Body of pancreas (tissue), 4 donors: ENCODE data around the gene MARK4. TPM values are rescaled to one million over a fixed set of nuclear protein-coding genes. Genes with fewer than 3 reads are reported as not detected.
"Not testable (repeated sequence)": the region's sequence is repeated elsewhere in the genome, so short reads cannot be mapped to it uniquely, and the experiment has no call there.

Experiments used
- ATAC-seq: fragments of 150-250 bp; one replicate; pipeline ENCODE4 v1.9.1; 2016
- DNase-seq, 4 donors: peaks; one replicate each; pipeline ENCODE4 v3.0.0-alpha.2; 2019
- H3K27ac ChIP-seq, 4 donors: fragments of 200-600 bp; sonication (generic); 1 replicate in 3 of 4; 2 replicates in 1 of 4; pipeline versions ENCODE4 v1.5.1 to v1.6.1; 2016 to 2019; ENCODE audit warnings: mild to moderate bottlenecking in 1 of 4, mixed read lengths in 1 of 4, moderate library complexity in 1 of 4
- H3K27me3 ChIP-seq, 2 donors: fragments of 200-600 bp; sonication (generic); one replicate each; pipeline ENCODE4 v1.6.0; 2016; ENCODE audit warnings: mild to moderate bottlenecking in 1 of 2
- H3K36me3 ChIP-seq, 2 donors: fragments of 200-600 bp; sonication (generic); replicated peaks in 1 of 2; 2 replicates each; pipeline ENCODE4 v1.5.1; 2016; ENCODE audit warnings: low read depth in 2 of 2; ENCODE audit not compliant: insufficient read depth in 1 of 2
- H3K4me1 ChIP-seq: fragments of 200-600 bp; sonication (generic); one replicate; pipeline ENCODE4 v1.6.0; 2016
- H3K4me3 ChIP-seq, 2 donors: fragments of 200-600 bp; sonication (generic); 1 replicate in 1 of 2; 2 replicates in 1 of 2; pipeline ENCODE4 v1.5.1; 2016 to 2019
- H3K9me3 ChIP-seq, 3 donors: fragments of 200-600 bp; sonication (generic); 1 replicate in 2 of 3; 2 replicates in 1 of 3; pipeline ENCODE4 v1.5.1; 2016
- CTCF ChIP-seq, 7 experiments: fragments of 450-650 bp in 4 of 7; fragments of 200-600 bp in 3 of 7; sonication (generic) in 3 of 7; IDR thresholded peaks; one replicate each; pipeline ENCODE4 v1.5.1; 2016 to 2019; ENCODE audit warnings: antibody characterized with exemption in 7 of 7
- POLR2A ChIP-seq, 3 donors: fragments of 450-650 bp; IDR thresholded peaks; one replicate each; pipeline ENCODE4 v1.6.1; 2016; ENCODE audit warnings: antibody characterized with exemption in 3 of 3, mild to moderate bottlenecking in 2 of 3
- WGBS, 2 donors: methylation state at CpG; one replicate each; pipeline ENCODE4 v1.1.5; 2017; 5-methylcytosine and 5-hydroxymethylcytosine counted together
- intact Hi-C: fragments of 100-400 bp; cut with DNase I; formaldehyde crosslinking; loops from one replicate; pipeline ENCODE4 v1.15.1; 2023
- total RNA-seq, 2 donors: library from RNA; depleted of rRNA; stranded (reverse); fragments of >200 nt; gene quantifications; one replicate each; pipeline ENCODE4 v1.1.0, GENCODE V29; 2016

MARK4 gene
- total RNA-seq, 2 donors from 2014 or later: 9.2 to 12.5 TPM

GRCh38 chr19:45224645-45225044 is 26.4 kb upstream of the MARK4 start:
- H3K27me3 ChIP-seq: no peaks in the 10 kb centered on the region
- intact Hi-C loops: no loop called here

GRCh38 chr19:45229056-45229455 is 22.0 kb upstream of the MARK4 start:
- H3K27ac ChIP-seq, ATAC-seq, H3K4me3 ChIP-seq, H3K27me3 ChIP-seq, H3K9me3 ChIP-seq, intact Hi-C loops, H3K4me1 ChIP-seq, DNase-seq, H3K36me3 ChIP-seq: not testable (repeated sequence)
- 77 to 87% methylated on average over 2 of the region's 2 CpGs for WGBS, 2 donors

More at GRCh38 chr19:45224645-45225044, 26.4 kb upstream of the MARK4 start:
- H3K36me3 ChIP-seq: no peaks in the 10 kb centered on the region
- TF ChIP-seq POLR2A (IDR thresholded peaks at IDR 0.05) (no peak), CTCF (IDR thresholded peaks at IDR 0.05) (no peak)
- DNase-seq (no peak), ATAC-seq (no peak)
- 55% methylated on average over 11 of the region's 11 CpGs; no CpG with 5 or more reads in 1 of the 2 donors for WGBS, 2 donors
- H3K9me3 ChIP-seq: no peaks in the 10 kb centered on the region
- no peak overlapping the region for H3K27ac ChIP-seq
- H3K4me3 ChIP-seq: no peak overlapping the region
- no peaks in the 10 kb centered on the region for H3K4me1 ChIP-seq

GRCh38 chr19:45231891-45232290 is 19.2 kb upstream of the MARK4 start:
- H3K27me3 ChIP-seq: peaks cover 0 to 12% of the 10 kb centered on the region in 2 donors
- ATAC-seq: no peak
- no peak overlapping the region for H3K4me3 ChIP-seq
- no peak for DNase-seq
- no peak overlapping the region for H3K27ac ChIP-seq
- no peaks in the 10 kb centered on the region for H3K4me1 ChIP-seq
- intact Hi-C loops: no loop called here
- TF ChIP-seq CTCF (IDR thresholded peaks at IDR 0.05) (no peak), POLR2A (IDR thresholded peaks at IDR 0.05) (no peak)
- WGBS, 2 donors: 58 to 60% methylated on average over 3 of the region's 3 CpGs
- H3K36me3 ChIP-seq: no peaks in the 10 kb centered on the region
- no peaks in the 10 kb centered on the region for H3K9me3 ChIP-seq

GRCh38 chr19:45234089-45234869 is 16.8 kb upstream of the MARK4 start:
- H3K9me3 ChIP-seq: no peaks in the 10 kb centered on the region
- H3K4me3 ChIP-seq: no peak overlapping the region
- H3K27me3 ChIP-seq: peaks cover 0 to 12% of the 10 kb centered on the region in 2 donors
- intact Hi-C loops: no loop called here
- DNase-seq: no peak
- ATAC-seq: peak; percentile 31
- no peaks in the 10 kb centered on the region for H3K4me1 ChIP-seq
- 10 to 15% methylated on average over 16 to 51 of the region's 93 CpGs for WGBS, 2 donors
- H3K27ac ChIP-seq: no peak overlapping the region
- no peaks in the 10 kb centered on the region for H3K36me3 ChIP-seq
- TF ChIP-seq CTCF (IDR thresholded peaks at IDR 0.05) (no peak), POLR2A (IDR thresholded peaks at IDR 0.05) (no peak)

GRCh38 chr19:45235485-45235884 is 15.6 kb upstream of the MARK4 start:
- 10 to 24% methylated on average over 7 to 8 of the region's 8 CpGs for WGBS, 2 donors

More at GRCh38 chr19:45235485-45235884, 15.6 kb upstream of the MARK4 start:
- no peaks in the 10 kb centered on the region for H3K36me3 ChIP-seq
- no peak for TF ChIP-seq CTCF (IDR thresholded peaks at IDR 0.05)
- TF ChIP-seq POLR2A (IDR thresholded peaks at IDR 0.05): no peak
- H3K27ac ChIP-seq: no peak overlapping the region
- no peak overlapping the region for H3K4me3 ChIP-seq
- H3K9me3 ChIP-seq: no peaks in the 10 kb centered on the region
- no peaks in the 10 kb centered on the region for H3K4me1 ChIP-seq
- intact Hi-C loops: no loop called here
- DNase-seq (no peak), ATAC-seq (peak; percentile 21)
- H3K27me3 ChIP-seq: peaks cover 0 to 12% of the 10 kb centered on the region in 2 donors
